Astrocyte of the cerebellum (primary cell): ENCODE data around the gene RNF112.

Source experiments
- DNase-seq: peaks from one replicate; pipeline ENCODE4 v3.0.0-alpha.2; 2011; ENCODE audit warnings: low read depth
- H3K4me3 ChIP-seq: 2 replicates; pipeline ENCODE4 v1.5.1; 2011; ENCODE audit warnings: mild to moderate bottlenecking, low read depth, low read length, moderate library complexity
- CTCF ChIP-seq: IDR thresholded peaks from 2 replicates; pipeline ENCODE4 v1.5.1; 2012; ENCODE audit warnings: low read length, low read depth, moderate library complexity, mild to moderate bottlenecking; ENCODE audit errors: missing control alignments
- in situ Hi-C: cut with HindIII; loops from 2 replicates; pipeline ENCODE4 v1.10.0; 2017; ENCODE audit warnings: low sequenced_read_pairs

Gene RNF112

GRCh38 chr17:19447085-19447583, 36.1 kb downstream of the RNF112 start:
- DNase-seq, result peak; percentile 59
- peak; percentile 86 for TF ChIP-seq CTCF
- in situ Hi-C loops, result no loop called here
- no peak overlapping the region for H3K4me3 ChIP-seq

- no peak overlapping the region for H3K4me3 ChIP-seq
- no peak for TF ChIP-seq CTCF
- DNase-seq, result peak; percentile 96
- in situ Hi-C loops, result no loop called here
Observed at GRCh38 chr17:19448341-19449268, 37.6 kb downstream of the RNF112 start.

GRCh38 chr17:19449656-19450055, 38.6 kb downstream of the RNF112 start:
- no peak for DNase-seq
- in situ Hi-C loops, result no loop called here
- H3K4me3 ChIP-seq, result no peak overlapping the region
- TF ChIP-seq CTCF, result no peak

GRCh38 chr17:19453296-19453695, 42.3 kb downstream of the RNF112 start:
- no peak for DNase-seq
- H3K4me3 ChIP-seq, result no peak overlapping the region
- no peak for TF ChIP-seq CTCF
- in situ Hi-C loops, result no loop called here

- H3K4me3 ChIP-seq, result no peak overlapping the region
- no peak for DNase-seq
- TF ChIP-seq CTCF, result no peak
- in situ Hi-C loops, result no loop called here
Observed at GRCh38 chr17:19454074-19454473, 43.0 kb downstream of the RNF112 start.

- no peak for TF ChIP-seq CTCF
- in situ Hi-C loops, result loop anchor here (5.0 kb wide), 1 partner anchor 94 kb away; the partner anchor contains the start of gene B9D1
- H3K4me3 ChIP-seq, result no peak overlapping the region
- DNase-seq, result no peak
Observed at GRCh38 chr17:19456016-19456927, 45.2 kb downstream of the RNF112 start.
